NCI-H345 treated with DMSO at 0.1 percent for 48 hours (cell line): ENCODE measurements around the gene AOPEP.

Experiments used
- DNase-seq: peaks from one replicate; lab custom pipeline; 2025; ENCODE audit not compliant: unreplicated experiment; lab: John Stamatoyannopoulos, UW

Gene AOPEP

DNA sequence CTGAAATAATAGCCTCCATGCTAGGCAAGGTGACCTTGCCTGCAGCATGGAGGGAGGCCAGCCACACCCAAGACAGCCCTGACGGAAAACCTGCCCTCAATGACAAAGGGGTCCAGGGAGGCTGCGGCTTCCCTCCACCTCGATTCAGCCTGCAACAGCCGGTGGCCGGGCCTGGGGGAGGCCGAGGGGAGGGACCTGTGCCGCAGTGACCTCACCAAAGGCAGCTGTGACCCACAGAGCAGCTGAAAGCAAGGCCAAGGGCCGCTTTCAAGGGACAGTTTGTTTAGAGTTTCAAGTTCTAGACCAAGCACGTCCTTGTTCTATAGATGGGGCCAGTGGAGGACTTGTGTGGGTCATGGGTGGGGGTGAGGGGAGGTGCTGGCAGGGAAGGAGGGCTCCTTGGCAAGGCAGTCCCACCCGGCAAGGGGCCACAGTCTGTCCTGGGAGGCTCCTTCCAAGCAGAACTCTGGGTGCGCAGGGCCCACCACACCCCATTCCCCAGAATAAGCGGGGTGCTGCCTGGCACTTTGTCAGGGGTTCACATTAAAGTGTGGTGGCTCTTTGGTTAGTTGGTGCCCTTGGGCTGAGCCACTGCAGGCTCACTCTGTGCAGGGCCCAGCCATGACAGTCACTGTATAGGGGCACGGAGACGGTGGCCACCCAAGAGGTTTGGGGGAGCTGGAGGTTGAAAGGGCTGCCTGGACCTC, 364.5 kb downstream of the AOPEP start:
- no peak for DNase-seq

GRCh38 chr9:95091601-95092261, 365.2 kb downstream of the AOPEP start:
- no peak for DNase-seq

- DNase-seq, result no peak
Observed at GRCh38 chr9:95092262-95093072, 366.0 kb downstream of the AOPEP start.

- no peak for DNase-seq
Observed at GRCh38 chr9:95093586-95093985, 367.1 kb downstream of the AOPEP start.

DNA sequence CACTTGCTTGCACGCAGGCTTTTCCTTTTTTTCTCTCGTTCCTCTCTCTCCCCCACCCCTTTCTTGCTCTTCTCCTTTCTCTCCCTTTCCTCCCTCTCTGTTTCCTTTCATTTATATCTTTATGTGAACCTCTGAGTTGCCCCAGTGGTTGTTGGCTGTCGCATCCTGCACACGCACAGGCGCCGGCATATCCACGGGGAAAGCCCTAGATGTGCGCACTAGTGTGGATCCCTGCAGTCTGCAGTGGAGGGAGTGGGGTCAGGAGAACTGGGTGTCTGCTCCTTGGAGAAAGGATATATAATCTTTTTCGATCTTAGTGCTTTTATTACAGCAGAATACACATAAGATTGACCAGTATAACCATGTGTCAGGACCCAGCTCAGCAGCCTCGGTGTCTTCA, 367.5 kb downstream of the AOPEP start:
- no peak for DNase-seq

DNA sequence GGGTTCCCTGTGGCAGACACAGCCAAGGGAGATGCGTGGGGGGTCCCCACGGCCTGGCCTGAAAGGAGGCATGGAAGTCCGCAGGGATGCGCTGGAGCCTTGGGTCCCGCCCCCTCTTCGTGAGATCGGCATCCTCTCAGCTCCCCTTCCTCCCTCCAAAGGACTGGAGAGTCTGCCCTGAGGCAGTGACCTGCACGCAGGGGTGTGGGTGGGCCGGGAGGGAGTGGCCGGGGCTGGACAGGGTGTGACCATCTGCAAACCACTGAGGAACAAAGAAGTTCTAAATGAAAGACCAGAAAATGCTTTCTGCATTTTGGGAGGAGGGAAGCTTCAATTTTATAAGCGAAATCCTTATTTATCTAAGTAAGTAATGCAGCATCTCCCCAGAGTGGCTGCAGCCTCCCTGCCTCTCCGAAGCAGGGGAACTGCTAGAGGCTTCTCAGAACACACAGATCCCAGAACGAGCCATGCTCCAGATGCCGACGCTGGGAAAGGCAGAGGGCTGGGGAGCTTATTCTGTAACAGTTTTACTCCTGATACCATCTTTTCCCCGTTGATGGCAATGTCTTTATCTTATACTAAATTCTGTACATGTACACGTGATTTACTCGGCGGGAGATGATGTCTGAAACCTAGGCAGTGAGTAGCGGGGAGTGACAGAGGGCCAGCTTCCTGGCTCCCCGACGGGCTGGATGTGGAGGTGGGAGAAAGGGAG, 369.3 kb downstream of the AOPEP start:
- DNase-seq, result no peak

DNA sequence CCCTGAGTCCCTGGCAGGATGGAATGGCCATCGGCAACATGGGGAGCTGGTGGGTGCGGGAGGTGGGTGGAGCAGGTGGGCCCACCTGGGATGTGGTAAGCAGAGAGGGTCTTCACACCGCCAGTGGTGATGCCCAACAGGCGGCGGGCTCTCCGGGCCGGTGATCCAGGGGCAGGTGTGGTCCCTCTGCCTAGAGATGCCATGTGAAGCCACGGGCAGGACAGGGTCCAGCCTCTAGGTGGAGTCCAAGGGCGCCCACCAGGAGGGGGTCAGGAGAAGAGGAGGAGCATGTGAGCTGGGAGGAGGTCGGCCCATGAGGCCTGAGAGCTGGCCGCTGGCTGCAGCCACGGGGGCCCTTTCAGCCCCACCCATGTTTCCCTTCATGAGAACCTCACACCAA, 369.9 kb downstream of the AOPEP start:
- no peak for DNase-seq

GRCh38 chr9:95096807-95097206, 370.3 kb downstream of the AOPEP start:
- no peak for DNase-seq

GRCh38 chr9:95097279-95097678, 370.8 kb downstream of the AOPEP start:
- no peak for DNase-seq

GRCh38 chr9:95098391-95098921, 372.0 kb downstream of the AOPEP start:
- DNase-seq, result no peak

- DNase-seq, result no peak
Observed at GRCh38 chr9:95099321-95100070, 373.0 kb downstream of the AOPEP start.

DNA sequence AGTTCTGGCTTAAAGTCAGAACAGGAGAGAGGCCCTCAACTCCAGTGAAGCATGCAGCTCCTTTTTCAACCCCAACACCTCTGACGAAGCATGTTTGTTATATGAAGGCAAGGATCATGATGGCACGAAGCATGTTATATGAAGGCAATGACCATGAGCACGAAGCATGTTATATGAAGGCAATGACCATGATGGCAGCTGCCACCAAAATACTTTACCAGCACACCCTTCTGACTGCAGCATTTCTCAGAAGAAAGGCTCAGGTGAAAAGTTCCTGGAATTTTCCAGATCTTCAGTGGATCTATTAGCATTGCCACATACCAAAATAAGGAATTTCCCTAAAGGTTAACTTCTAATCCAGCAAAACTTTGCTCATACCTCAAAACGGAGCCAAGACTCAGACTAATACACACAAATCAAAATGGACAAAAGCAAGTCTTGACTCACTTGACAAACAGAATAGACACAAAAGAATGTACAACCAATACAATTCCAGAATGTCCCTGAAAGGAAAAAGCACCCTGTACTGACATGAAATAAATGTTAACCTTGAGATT, 373.6 kb downstream of the AOPEP start:
- DNase-seq, result no peak

DNA sequence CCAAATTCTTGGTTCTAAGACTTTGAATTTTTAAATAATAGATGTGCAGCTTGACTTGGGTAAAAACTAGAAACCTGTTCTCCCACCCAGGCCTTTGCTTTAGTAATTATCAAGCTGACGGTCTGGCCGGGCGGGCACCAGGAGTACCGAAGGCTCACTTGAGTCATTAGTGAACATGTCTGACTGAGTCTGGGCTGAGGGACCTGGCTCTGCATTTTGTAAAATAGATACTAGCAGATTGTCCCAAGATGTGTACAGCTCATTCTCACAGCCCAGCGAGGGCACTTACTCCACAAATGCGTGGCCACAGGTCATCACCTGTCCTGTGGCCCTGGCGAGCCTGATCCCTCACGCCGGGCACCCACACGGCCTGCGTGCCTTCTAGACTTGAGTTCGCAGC, 374.8 kb downstream of the AOPEP start:
- DNase-seq, result no peak

- no peak for DNase-seq
Observed at GRCh38 chr9:95102001-95102433, 375.5 kb downstream of the AOPEP start.

GRCh38 chr9:95102572-95102971, 376.1 kb downstream of the AOPEP start:
- no peak for DNase-seq

GRCh38 chr9:95103281-95103771, 376.8 kb downstream of the AOPEP start:
- DNase-seq, result no peak

GRCh38 chr9:95103871-95104580, 377.5 kb downstream of the AOPEP start:
- DNase-seq, result no peak

GRCh38 chr9:95104581-95104960, 378.1 kb downstream of the AOPEP start:
- DNase-seq, result no peak

- no peak for DNase-seq
Observed at GRCh38 chr9:95104980-95105379, 378.5 kb downstream of the AOPEP start.
